ENCODE results near the gene ASAP3.

The ASAP3 gene

GRCh38 chr1:23478896-23479665 is 4.9 kb downstream of the ASAP3 start:
- Histone ChIP-seq H3K4me1 (ENCODE audit: control insufficient read depth, low read depth, low read length) (peaks cover 7% of the 10 kb centered on the region), H4K8ac (ENCODE audit: low read depth, low read length) (no peak overlapping the region), H3K18ac (ENCODE audit: low read length) (no peak overlapping the region), H3K36me3 (ENCODE audit: control insufficient read depth, insufficient read depth, low read length) (no peaks in the 10 kb centered on the region), H4K5ac (ENCODE audit: low read length) (no peak overlapping the region), H2BK5ac (ENCODE audit: low read length) (no peak overlapping the region), H3K56ac (ENCODE audit: low read length) (no peak overlapping the region), H3K27ac (ENCODE audit: low read depth, low read length) (no peak overlapping the region), H3K27me3 (ENCODE audit: insufficient read depth, low read length, poor library complexity) (no peaks in the 10 kb centered on the region), H2BK120ac (ENCODE audit: low read depth, low read length) (no peak overlapping the region), H3K79me2 (ENCODE audit: control insufficient read depth, insufficient read depth, low read length) (peaks cover 48% of the 10 kb centered on the region), H2AK5ac (ENCODE audit: low read length) (no peak overlapping the region), H3K4ac (ENCODE audit: low read depth, low read length) (no peak overlapping the region), H3K23ac (ENCODE audit: low read length) (no peak overlapping the region), H3K4me3 (ENCODE audit: low read length) (no peak overlapping the region), H3K9ac (ENCODE audit: low read length) (no peak overlapping the region), H2BK15ac (replicated peaks; ENCODE audit: low read depth) (no peak overlapping the region), H3K4me2 (ENCODE audit: low read length) (no peak overlapping the region), H3K79me1 (ENCODE audit: low read length) (peaks cover 42% of the 10 kb centered on the region)
- no CpG with 5 or more reads among the region's 9 CpGs for WGBS (ENCODE audit: extremely low coverage, insufficient coverage, low lambda C conversion rate)
- DNase-seq: no peak

- Histone ChIP-seq H4K8ac (ENCODE audit: low read depth, low read length) (no peak overlapping the region), H3K4me3 (ENCODE audit: low read length) (no peak overlapping the region), H4K5ac (ENCODE audit: low read length) (no peak overlapping the region), H3K23ac (ENCODE audit: low read length) (no peak overlapping the region), H3K4me2 (ENCODE audit: low read length) (no peak overlapping the region), H3K36me3 (ENCODE audit: control insufficient read depth, insufficient read depth, low read length) (no peaks in the 10 kb centered on the region), H3K56ac (ENCODE audit: low read length) (no peak overlapping the region), H2BK5ac (ENCODE audit: low read length) (no peak overlapping the region), H2BK120ac (ENCODE audit: low read depth, low read length) (no peak overlapping the region), H2AK5ac (ENCODE audit: low read length) (no peak overlapping the region), H3K18ac (ENCODE audit: low read length) (no peak overlapping the region), H3K79me2 (ENCODE audit: control insufficient read depth, insufficient read depth, low read length) (peaks cover 45% of the 10 kb centered on the region), H3K4ac (ENCODE audit: low read depth, low read length) (no peak overlapping the region), H3K27ac (ENCODE audit: low read depth, low read length) (no peak overlapping the region), H2BK15ac (replicated peaks; ENCODE audit: low read depth) (no peak overlapping the region), H3K4me1 (ENCODE audit: control insufficient read depth, low read depth, low read length) (peaks cover 5% of the 10 kb centered on the region), H3K9ac (ENCODE audit: low read length) (no peak overlapping the region), H3K27me3 (ENCODE audit: insufficient read depth, low read length, poor library complexity) (no peaks in the 10 kb centered on the region), H3K79me1 (ENCODE audit: low read length) (peaks cover 40% of the 10 kb centered on the region)
- WGBS (ENCODE audit: extremely low coverage, insufficient coverage, low lambda C conversion rate): no CpG with 5 or more reads among the region's 10 CpGs
- no peak for DNase-seq
These were observed 6.4 kb downstream of the ASAP3 start for GRCh38 chr1:23477359-23478144.

GRCh38 chr1:23475641-23476040 is 8.3 kb downstream of the ASAP3 start:
- H3K27me3 ChIP-seq (ENCODE audit: insufficient read depth, low read length, poor library complexity): no peaks in the 10 kb centered on the region
- H3K4me1 ChIP-seq (ENCODE audit: control insufficient read depth, low read depth, low read length): no peaks in the 10 kb centered on the region
- no CpG with 5 or more reads among the region's 3 CpGs for WGBS (ENCODE audit: extremely low coverage, insufficient coverage, low lambda C conversion rate)

GRCh38 chr1:23475134-23475628 is 8.8 kb downstream of the ASAP3 start:
- Histone ChIP-seq H3K4me1 (ENCODE audit: control insufficient read depth, low read depth, low read length) (no peaks in the 10 kb centered on the region), H3K4ac (ENCODE audit: low read depth, low read length) (no peak overlapping the region), H3K56ac (ENCODE audit: low read length) (no peak overlapping the region), H3K4me3 (ENCODE audit: low read length) (no peak overlapping the region), H2AK5ac (ENCODE audit: low read length) (no peak overlapping the region), H3K9ac (ENCODE audit: low read length) (no peak overlapping the region), H3K36me3 (ENCODE audit: control insufficient read depth, insufficient read depth, low read length) (no peaks in the 10 kb centered on the region), H3K18ac (ENCODE audit: low read length) (no peak overlapping the region), H3K23ac (ENCODE audit: low read length) (no peak overlapping the region), H4K8ac (ENCODE audit: low read depth, low read length) (no peak overlapping the region), H3K79me2 (ENCODE audit: control insufficient read depth, insufficient read depth, low read length) (peaks cover 29% of the 10 kb centered on the region), H3K4me2 (ENCODE audit: low read length) (no peak overlapping the region), H2BK5ac (ENCODE audit: low read length) (no peak overlapping the region), H3K79me1 (ENCODE audit: low read length) (peaks cover 30% of the 10 kb centered on the region), H3K27me3 (ENCODE audit: insufficient read depth, low read length, poor library complexity) (no peaks in the 10 kb centered on the region), H4K5ac (ENCODE audit: low read length) (no peak overlapping the region), H2BK120ac (ENCODE audit: low read depth, low read length) (no peak overlapping the region), H2BK15ac (replicated peaks; ENCODE audit: low read depth) (no peak overlapping the region), H3K27ac (ENCODE audit: low read depth, low read length) (no peak overlapping the region)
- DNase-seq: no peak
- WGBS (ENCODE audit: extremely low coverage, insufficient coverage, low lambda C conversion rate): no CpG with 5 or more reads among the region's 6 CpGs

More at GRCh38 chr1:23475641-23476040, 8.3 kb downstream of the ASAP3 start:
- no peak overlapping the region for H3K4me2 ChIP-seq (ENCODE audit: low read length)
- no peak for DNase-seq
- no peak overlapping the region for H3K18ac ChIP-seq (ENCODE audit: low read length)
- H2BK120ac ChIP-seq (ENCODE audit: low read depth, low read length): no peak overlapping the region
- H2AK5ac ChIP-seq (ENCODE audit: low read length): no peak overlapping the region
- H4K8ac ChIP-seq (ENCODE audit: low read depth, low read length): no peak overlapping the region
- no peak overlapping the region for H2BK15ac ChIP-seq (replicated peaks; ENCODE audit: low read depth)
- H3K79me1 ChIP-seq (ENCODE audit: low read length): peaks cover 32% of the 10 kb centered on the region
- H3K79me2 ChIP-seq (ENCODE audit: control insufficient read depth, insufficient read depth, low read length): peaks cover 33% of the 10 kb centered on the region
- no peak overlapping the region for H3K23ac ChIP-seq (ENCODE audit: low read length)
- H3K9ac ChIP-seq (ENCODE audit: low read length): no peak overlapping the region
- no peak overlapping the region for H4K5ac ChIP-seq (ENCODE audit: low read length)
- no peak overlapping the region for H3K4ac ChIP-seq (ENCODE audit: low read depth, low read length)
- H3K4me3 ChIP-seq (ENCODE audit: low read length): no peak overlapping the region
- no peak overlapping the region for H2BK5ac ChIP-seq (ENCODE audit: low read length)
- H3K27ac ChIP-seq (ENCODE audit: low read depth, low read length): no peak overlapping the region
- H3K36me3 ChIP-seq (ENCODE audit: control insufficient read depth, insufficient read depth, low read length): no peaks in the 10 kb centered on the region
- H3K56ac ChIP-seq (ENCODE audit: low read length): no peak overlapping the region

GRCh38 chr1:23473037-23473800 is 10.8 kb downstream of the ASAP3 start:
- peaks cover 26% of the 10 kb centered on the region for H3K79me2 ChIP-seq (ENCODE audit: control insufficient read depth, insufficient read depth, low read length)
- H4K5ac ChIP-seq (ENCODE audit: low read length): no peak overlapping the region
- peaks cover 30% of the 10 kb centered on the region for H3K79me1 ChIP-seq (ENCODE audit: low read length)

More at GRCh38 chr1:23473037-23473800, 10.8 kb downstream of the ASAP3 start:
- Histone ChIP-seq H2AK5ac (ENCODE audit: low read length) (no peak overlapping the region), H3K56ac (ENCODE audit: low read length) (no peak overlapping the region), H2BK120ac (ENCODE audit: low read depth, low read length) (no peak overlapping the region), H3K27ac (ENCODE audit: low read depth, low read length) (no peak overlapping the region), H2BK15ac (replicated peaks; ENCODE audit: low read depth) (no peak overlapping the region), H3K36me3 (ENCODE audit: control insufficient read depth, insufficient read depth, low read length) (no peaks in the 10 kb centered on the region), H2BK5ac (ENCODE audit: low read length) (no peak overlapping the region), H3K4me1 (ENCODE audit: control insufficient read depth, low read depth, low read length) (no peaks in the 10 kb centered on the region), H3K9ac (ENCODE audit: low read length) (no peak overlapping the region), H3K18ac (ENCODE audit: low read length) (no peak overlapping the region), H3K4me3 (ENCODE audit: low read length) (no peak overlapping the region), H3K4ac (ENCODE audit: low read depth, low read length) (no peak overlapping the region), H4K8ac (ENCODE audit: low read depth, low read length) (no peak overlapping the region), H3K27me3 (ENCODE audit: insufficient read depth, low read length, poor library complexity) (no peaks in the 10 kb centered on the region), H3K4me2 (ENCODE audit: low read length) (no peak overlapping the region), H3K23ac (ENCODE audit: low read length) (no peak overlapping the region)
- WGBS (ENCODE audit: extremely low coverage, insufficient coverage, low lambda C conversion rate): no CpG with 5 or more reads among the region's 6 CpGs
- DNase-seq: no peak
